MM.1S (cell line): ENCODE results near the gene ISYNA1.

Experiments used
- DNase-seq: peaks from one replicate; pipeline ENCODE4 v3.0.0-alpha.2; 2015
- H2AFZ ChIP-seq: fragments of 300-600 bp; sonication (generic); 2 replicates; pipeline ENCODE4 v1.6.0; 2016; ENCODE audit warnings: antibody characterized with exemption, low read length
- H3F3A ChIP-seq: fragments of 300-600 bp; sonication (generic); 2 replicates; pipeline ENCODE4 v1.6.1; 2016; ENCODE audit warnings: mild to moderate bottlenecking, antibody characterized with exemption, low read length, moderate library complexity, mixed read lengths; ENCODE audit not compliant: insufficient read depth
- H3K27ac ChIP-seq: fragments of 300-600 bp; sonication (generic); 2 replicates; pipeline ENCODE4 v1.5.1; 2016; ENCODE audit warnings: mild to moderate bottlenecking, low read length
- H3K27me3 ChIP-seq: fragments of 300-600 bp; sonication (generic); replicated peaks from 2 replicates; pipeline ENCODE4 v1.6.0; 2016; ENCODE audit warnings: low read length; ENCODE audit not compliant: insufficient read depth
- H3K36me3 ChIP-seq: fragments of 300-600 bp; sonication (generic); replicated peaks from 2 replicates; pipeline ENCODE4 v1.6.1; 2016; ENCODE audit warnings: mild to moderate bottlenecking, low read length, mixed read lengths; ENCODE audit not compliant: insufficient read depth
- H3K4me1 ChIP-seq: fragments of 300-600 bp; sonication (generic); 2 replicates; pipeline ENCODE4 v1.6.1; 2016; ENCODE audit warnings: low read length, mixed read lengths
- H3K4me2 ChIP-seq: fragments of 300-600 bp; sonication (generic); 2 replicates; pipeline ENCODE4 v1.6.0; 2016; ENCODE audit warnings: low read depth, low read length
- H3K4me3 ChIP-seq: fragments of 300-600 bp; sonication (generic); 2 replicates; pipeline ENCODE4 v1.5.1; 2016; ENCODE audit warnings: low read length, mixed read lengths
- H3K79me2 ChIP-seq: fragments of 300-600 bp; sonication (generic); 2 replicates; pipeline ENCODE4 v1.6.1; 2016; ENCODE audit warnings: mixed run types, low read length, mixed read lengths
- H3K9ac ChIP-seq: fragments of 300-600 bp; sonication (generic); 2 replicates; pipeline ENCODE4 v1.6.1; 2016; ENCODE audit warnings: low read length, mixed read lengths
- H3K9me2 ChIP-seq: fragments of 300-600 bp; sonication (generic); replicated peaks from 2 replicates; pipeline ENCODE4 v1.6.1; 2016; ENCODE audit warnings: mild to moderate bottlenecking, low read length, mixed read lengths; ENCODE audit not compliant: insufficient read depth
- H3K9me3 ChIP-seq: fragments of 300-600 bp; sonication (generic); replicated peaks from 2 replicates; pipeline ENCODE4 v1.6.1; 2016; ENCODE audit warnings: mild to moderate bottlenecking, low read length, mixed read lengths; ENCODE audit not compliant: insufficient read depth
- H4K20me1 ChIP-seq: fragments of 300-600 bp; sonication (generic); 2 replicates; pipeline ENCODE4 v1.6.1; 2016; ENCODE audit warnings: mild to moderate bottlenecking, low read length, moderate library complexity, mixed read lengths; ENCODE audit not compliant: insufficient read depth
- CTCF ChIP-seq: fragments of 300-600 bp; sonication (generic); IDR thresholded peaks from 2 replicates; pipeline ENCODE4 v1.5.1; 2016; ENCODE audit warnings: antibody characterized with exemption, low read length, mixed read lengths
- EZH2 ChIP-seq: fragments of 300-600 bp; sonication (generic); optimal IDR thresholded peaks from 2 replicates; pipeline ENCODE3; 2017; ENCODE audit warnings: low read depth, mild to moderate bottlenecking, antibody characterized with exemption, low read length, mixed read lengths
- EZH2phosphoT487 ChIP-seq: fragments of 300-600 bp; sonication (generic); IDR thresholded peaks from 2 replicates; pipeline ENCODE4 v1.6.1; 2018; ENCODE audit warnings: antibody characterized with exemption, low read length

The ISYNA1 gene

DNA sequence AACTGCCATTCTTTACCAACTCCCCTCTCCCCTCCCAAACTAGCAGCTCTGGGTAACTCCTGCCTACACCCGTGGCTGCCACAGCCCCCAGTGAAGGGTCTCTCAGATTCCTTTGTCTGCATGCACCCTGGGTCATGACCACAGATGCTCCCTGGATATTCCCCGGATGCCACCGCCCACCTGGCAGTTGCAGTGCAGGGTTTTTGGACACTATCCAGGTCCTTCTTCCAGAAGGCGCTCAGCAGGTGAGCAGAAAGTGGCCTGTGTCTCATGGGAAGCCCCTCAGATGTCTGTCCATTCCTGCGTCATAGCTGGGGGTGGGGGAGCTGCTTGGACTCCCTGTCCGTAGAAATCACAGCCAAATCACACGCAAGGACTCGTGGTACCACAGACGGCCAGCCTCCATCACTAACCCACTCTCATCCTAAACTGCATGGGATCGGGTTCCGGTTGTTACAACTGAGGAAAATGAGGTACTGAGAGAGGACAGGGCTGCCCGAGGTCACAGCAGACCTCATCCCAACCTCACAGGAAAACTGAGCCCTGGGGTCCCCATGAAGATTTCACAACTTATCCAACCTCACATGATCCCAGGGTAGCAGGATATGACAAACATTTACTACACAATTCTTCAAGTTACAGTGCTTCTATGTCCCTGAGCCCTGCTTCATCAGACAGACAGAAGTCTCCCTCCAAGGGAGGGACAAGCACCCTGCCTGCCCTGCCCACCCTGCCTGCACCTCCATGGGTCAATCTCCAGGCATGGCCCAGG lies 45.4 kb upstream of the ISYNA1 start:
- no peak overlapping the region for H3K4me2 ChIP-seq

DNA sequence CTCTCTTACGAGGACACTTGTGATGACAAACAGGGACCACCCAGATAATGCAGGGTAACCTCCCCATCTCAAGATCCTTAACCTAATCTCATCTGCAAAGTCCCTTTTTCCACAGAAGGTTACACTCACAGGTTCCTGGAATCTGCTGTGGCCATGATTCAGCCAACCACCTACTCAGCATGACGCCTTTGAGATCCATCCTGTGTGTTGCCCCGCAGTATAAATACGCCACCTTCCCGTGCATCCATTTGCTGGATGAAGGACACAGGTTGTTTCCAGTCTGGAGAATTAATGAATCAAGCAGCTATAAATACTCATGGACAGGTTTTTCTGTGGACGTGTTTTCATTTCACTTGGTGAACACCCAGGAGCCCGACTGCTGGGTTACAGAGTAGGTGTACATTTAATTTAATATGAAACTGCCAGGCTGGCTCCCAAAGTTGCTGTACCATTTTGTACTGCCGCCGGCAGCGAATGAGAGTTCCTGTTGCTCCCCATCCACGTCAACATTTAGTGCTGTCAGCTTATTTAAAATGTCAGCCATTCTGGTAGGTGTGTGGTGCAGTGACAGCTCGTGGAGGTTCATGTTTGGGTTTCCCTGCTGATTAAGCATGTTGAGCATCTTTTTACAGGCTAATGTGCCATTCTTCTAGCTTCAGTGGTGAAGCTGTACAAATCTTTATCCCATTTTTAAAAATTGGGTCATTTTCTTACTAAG lies 43.7 kb upstream of the ISYNA1 start:
- Histone ChIP-seq H3K27me3 (no peaks in the 10 kb centered on the region), H3K79me2 (peaks cover 100% of the 10 kb centered on the region), H3F3A (no peaks in the 10 kb centered on the region), H3K36me3 (no peaks in the 10 kb centered on the region), H3K4me3 (no peak overlapping the region), H3K9me3 (no peaks in the 10 kb centered on the region), H3K9me2 (no peaks in the 10 kb centered on the region), H2AFZ (no peak overlapping the region), H3K9ac (no peak overlapping the region), H3K4me2 (no peak overlapping the region), H3K4me1 (peaks cover 8% of the 10 kb centered on the region), H3K27ac (no peak overlapping the region), H4K20me1 (peaks cover 92% of the 10 kb centered on the region)
- DNase-seq = no peak
- TF ChIP-seq EZH2phosphoT487 = no peak
- TF ChIP-seq EZH2 = no peak
- TF ChIP-seq CTCF = no peak

More for the DNA sequence above, 45.4 kb upstream of the ISYNA1 start:
- peaks cover 100% of the 10 kb centered on the region for H3K79me2 ChIP-seq
- DNase-seq = no peak
- no peaks in the 10 kb centered on the region for H3K27me3 ChIP-seq
- no peaks in the 10 kb centered on the region for H3K36me3 ChIP-seq
- H3K9me3 ChIP-seq = no peaks in the 10 kb centered on the region
- H4K20me1 ChIP-seq = peaks cover 92% of the 10 kb centered on the region
- H3K27ac ChIP-seq = no peak overlapping the region
- H2AFZ ChIP-seq = no peak overlapping the region
- no peaks in the 10 kb centered on the region for H3K9me2 ChIP-seq
- no peak overlapping the region for H3K4me3 ChIP-seq
- peaks cover 8% of the 10 kb centered on the region for H3K4me1 ChIP-seq
- H3K9ac ChIP-seq = no peak overlapping the region
- H3F3A ChIP-seq = no peaks in the 10 kb centered on the region
- TF ChIP-seq EZH2 = no peak
- TF ChIP-seq EZH2phosphoT487 = no peak
- TF ChIP-seq CTCF = no peak

DNA sequence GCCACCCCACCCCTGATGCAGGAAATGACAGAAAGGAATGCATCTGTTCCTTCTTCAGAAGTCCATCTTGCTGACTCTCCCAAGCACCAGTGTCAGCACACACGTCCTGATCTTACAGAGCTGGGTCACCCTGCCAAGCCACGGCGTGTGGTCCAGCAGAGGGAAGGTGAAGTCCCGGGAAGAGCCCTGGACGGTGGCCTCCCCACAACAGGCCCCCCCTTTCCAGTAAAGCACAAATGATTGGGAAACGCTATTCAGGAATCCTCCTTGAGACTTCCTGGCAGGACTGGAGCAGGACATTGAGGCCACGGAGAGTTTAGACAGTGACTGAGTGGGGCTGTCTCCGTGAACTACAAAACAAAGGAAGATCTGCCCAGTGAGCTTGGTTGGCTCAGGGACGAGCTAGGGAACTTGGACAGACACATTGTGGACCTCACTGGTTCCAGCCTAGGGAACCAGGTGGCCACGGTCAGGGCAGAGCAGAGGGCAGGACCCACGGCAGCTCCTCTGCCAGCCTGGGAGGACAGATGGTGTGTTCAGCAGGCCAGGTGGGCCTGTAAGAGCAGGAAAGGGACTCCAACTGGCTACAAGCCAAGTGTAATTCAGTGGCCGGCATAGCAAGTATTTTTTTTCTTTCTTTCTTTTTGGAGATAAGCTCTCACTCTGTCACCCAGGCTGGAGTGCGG lies 42.2 kb upstream of the ISYNA1 start:
- Histone ChIP-seq H3K9me3 (no peaks in the 10 kb centered on the region), H3K27ac (no peak overlapping the region), H4K20me1 (peaks cover 93% of the 10 kb centered on the region), H3K4me2 (no peak overlapping the region), H3K4me1 (peaks cover 8% of the 10 kb centered on the region), H3K27me3 (no peaks in the 10 kb centered on the region), H3K9ac (no peak overlapping the region), H3K79me2 (peaks cover 99% of the 10 kb centered on the region), H3K36me3 (no peaks in the 10 kb centered on the region), H3F3A (no peaks in the 10 kb centered on the region), H2AFZ (no peak overlapping the region), H3K4me3 (no peak overlapping the region), H3K9me2 (no peaks in the 10 kb centered on the region)
- DNase-seq = no peak
- TF ChIP-seq EZH2 (no peak), CTCF (no peak), EZH2phosphoT487 (no peak)
